Gastrocnemius medialis (tissue), 4 donors: ENCODE results near the gene RPL36AL. TPM values are rescaled to one million over a fixed set of nuclear protein-coding genes. Genes with fewer than 3 reads are reported as not detected.
A peak's percentile ranks its signal among the peaks of the same experiment; 100 is the strongest.
"Not testable (repeated sequence)": the region's sequence is repeated elsewhere in the genome, so short reads cannot be mapped to it uniquely, and the experiment has no call there.

Experiments used
- ATAC-seq, 2 donors: fragments of 150-250 bp; one replicate each; pipeline ENCODE4 v1.9.1; 2016
- DNase-seq, 2 donors: peaks; one replicate each; pipeline ENCODE4 v3.0.0-alpha.2; 2019
- H3K27ac ChIP-seq, 4 donors: fragments of 200-600 bp; sonication (generic); 1 replicate in 1 of 4; 2 replicates in 3 of 4; pipeline ENCODE4 v1.5.1; 2016 to 2018; ENCODE audit warnings: mild to moderate bottlenecking in 2 of 4, moderate library complexity in 1 of 4
- H3K27me3 ChIP-seq, 3 donors: fragments of 200-600 bp; sonication (generic) in 2 of 3; 1 replicate in 1 of 3; 2 replicates in 2 of 3; pipeline versions ENCODE4 v1.5.1 to v1.6.0; 2016 to 2019; ENCODE audit warnings: mild to moderate bottlenecking in 1 of 3, moderate library complexity in 1 of 3
- H3K36me3 ChIP-seq, 2 donors: fragments of 200-600 bp; sonication (generic) in 1 of 2; one replicate each; pipeline ENCODE4 v1.5.1; 2017 to 2018
- H3K4me1 ChIP-seq, 2 donors: fragments of 200-600 bp; sonication (generic) in 1 of 2; one replicate each; pipeline ENCODE4 v1.5.1; 2016 to 2017; ENCODE audit warnings: mild to moderate bottlenecking in 2 of 2
- H3K4me3 ChIP-seq, 4 donors: fragments of 200-600 bp; sonication (generic) in 3 of 4; 1 replicate in 1 of 4; 2 replicates in 3 of 4; pipeline ENCODE4 v1.5.1; 2016 to 2019; ENCODE audit warnings: mild to moderate bottlenecking in 2 of 4
- H3K9me3 ChIP-seq, 3 donors: fragments of 200-600 bp; sonication (generic) in 2 of 3; 1 replicate in 1 of 3; 2 replicates in 2 of 3; pipeline ENCODE4 v1.5.1; 2016 to 2019
- CTCF ChIP-seq, 5 experiments: fragments of 450-650 bp in 3 of 5; fragments of 200-600 bp in 2 of 5; sonication (generic) in 2 of 5; IDR thresholded peaks in 4 of 5; conservative IDR thresholded peaks in 1 of 5; 1 replicate in 4 of 5; 2 replicates in 1 of 5; pipeline ENCODE4 v1.5.1; 2016 to 2019; ENCODE audit warnings: antibody characterized with exemption in 5 of 5, mild to moderate bottlenecking in 3 of 5, moderate library complexity in 3 of 5
- POLR2A ChIP-seq, 2 donors: fragments of 450-650 bp; IDR thresholded peaks; one replicate each; pipeline ENCODE4 v1.6.1; 2017; ENCODE audit warnings: antibody characterized with exemption in 2 of 2, mild to moderate bottlenecking in 2 of 2, moderate library complexity in 2 of 2
- in situ Hi-C, 4 donors: fragments of 200-750 bp; cut with MboI; loops; one replicate each; pipeline versions ENCODE4 v1.15.0 to v1.8.0; 2017; ENCODE audit warnings: low sequenced_read_pairs in 4 of 4
- intact Hi-C: fragments of 100-400 bp; cut with DNase I; formaldehyde crosslinking; loops from one replicate; pipeline ENCODE4 v1.15.1; 2023; ENCODE audit warnings: low total_unique reads
- total RNA-seq, 4 donors: library from RNA; depleted of rRNA; stranded (reverse); fragments of >200 nt; gene quantifications; one replicate each; pipeline versions ENCODE4 v1.1.0 to v1.2.3, GENCODE V29; 2016

The RPL36AL gene
- 100 to 1,000 TPM; 156 to 226 (median 203) TPM for total RNA-seq

GRCh38 chr14:49620182-49621113 lies at the start of gene RPL36AL, which contains the start of gene MGAT2:
TSS of gene RPL36AL (minus strand) at chr14:49620626. CDS start at chr14:49619104, 1,522 bp downstream.
TSS of gene MGAT2 (plus strand) at chr14:49620799. CDS start at chr14:49621269, 470 bp downstream.
- peak; percentile 97 for ATAC-seq
- H3K4me1 ChIP-seq: peaks cover 20 to 34% of the 10 kb centered on the region in 2 donors

DNA sequence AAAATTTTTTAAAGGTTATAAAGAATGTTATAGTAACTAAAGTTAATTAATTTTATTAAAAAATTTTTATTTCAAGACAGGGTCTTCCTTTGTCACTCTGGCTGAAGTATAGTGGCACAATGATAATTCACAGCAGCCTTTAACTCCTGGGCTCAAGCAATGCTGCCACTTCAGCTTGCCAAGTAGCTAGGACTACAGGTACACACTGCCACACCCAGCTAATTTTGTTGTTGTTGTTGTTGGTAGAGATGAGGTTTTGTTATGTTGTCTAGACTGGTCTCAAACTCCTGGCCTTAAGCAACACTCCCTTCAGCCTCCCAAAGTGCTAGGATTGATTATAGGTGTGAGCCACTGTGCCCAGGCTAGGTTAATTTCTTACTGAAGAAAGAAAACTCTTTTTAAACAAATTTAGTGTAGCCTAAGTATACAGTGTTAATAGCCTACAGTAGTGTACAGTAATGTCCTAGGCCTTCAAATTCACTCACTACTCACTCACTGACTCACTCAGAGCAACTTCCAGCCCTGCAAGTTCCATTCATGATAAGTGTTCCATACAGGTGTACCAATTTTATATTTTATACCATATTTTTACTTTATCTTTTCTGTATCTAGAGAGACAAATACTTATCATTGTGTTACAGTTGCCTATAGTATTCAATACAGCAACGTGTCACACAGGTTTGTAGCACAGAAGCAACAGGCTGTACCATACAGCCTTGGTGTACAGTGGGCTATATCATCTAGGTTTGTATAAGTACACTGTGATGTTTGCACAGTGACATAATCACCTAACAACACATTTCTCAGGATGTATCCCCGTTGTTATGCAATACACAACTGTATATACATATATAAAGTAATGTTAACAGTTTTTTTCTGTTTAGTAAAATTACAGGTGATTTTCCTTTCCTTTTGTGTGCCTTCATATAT lies 39.4 kb upstream of the RPL36AL start:
- Histone ChIP-seq H3K4me1 (peaks cover 0 to 5% of the 10 kb centered on the region in 2 donors), H3K9me3 (no peaks in the 10 kb centered on the region), H3K4me3 (no peak overlapping the region), H3K36me3 (no peaks in the 10 kb centered on the region), H3K27ac (no peak overlapping the region), H3K27me3 (no peaks in the 10 kb centered on the region)
- ATAC-seq (no peak), DNase-seq (no peak)
- TF ChIP-seq CTCF (IDR thresholded peaks at IDR 0.05 in 4 of 5, conservative IDR thresholded peaks at IDR 0.05 in 1 of 5) (no peak), POLR2A (IDR thresholded peaks at IDR 0.05) (no peak)
- in situ Hi-C loops (no loop called here), intact Hi-C loops (no loop called here)

More at GRCh38 chr14:49620182-49621113, at the start of gene RPL36AL, which contains the start of gene MGAT2:
- intact Hi-C loops (loop anchor here (1.0 kb wide), 3 partner anchors 14 to 34 kb away; partner anchors contain the start of genes LRR1 and RPS29), in situ Hi-C loops (no loop called here)
- peak; percentile 99 for DNase-seq
- H3K36me3 ChIP-seq: peaks cover 0 to 16% of the 10 kb centered on the region in 2 donors
- H3K27me3 ChIP-seq: no peaks in the 10 kb centered on the region
- H3K9me3 ChIP-seq: no peaks in the 10 kb centered on the region
- H3K4me3 ChIP-seq: peak within 1 kb of the TSS; percentile 78 to 98 (median 93)
- TF ChIP-seq CTCF (IDR thresholded peaks at IDR 0.05 in 4 of 5, conservative IDR thresholded peaks at IDR 0.05 in 1 of 5): peak; percentile 7 to 53 (median 38)
- TF ChIP-seq POLR2A (IDR thresholded peaks at IDR 0.05): peak; percentile 96 to 98
- H3K27ac ChIP-seq: peak within 1 kb of the TSS; percentile 94 to 99 (median 96)

GRCh38 chr14:49657500-49657899 lies 37.1 kb upstream of the RPL36AL start:
- H3K27ac ChIP-seq, intact Hi-C loops, H3K4me1 ChIP-seq, H3K27me3 ChIP-seq, in situ Hi-C loops, H3K4me3 ChIP-seq, H3K9me3 ChIP-seq, DNase-seq, H3K36me3 ChIP-seq, ATAC-seq: not testable (repeated sequence)

DNA sequence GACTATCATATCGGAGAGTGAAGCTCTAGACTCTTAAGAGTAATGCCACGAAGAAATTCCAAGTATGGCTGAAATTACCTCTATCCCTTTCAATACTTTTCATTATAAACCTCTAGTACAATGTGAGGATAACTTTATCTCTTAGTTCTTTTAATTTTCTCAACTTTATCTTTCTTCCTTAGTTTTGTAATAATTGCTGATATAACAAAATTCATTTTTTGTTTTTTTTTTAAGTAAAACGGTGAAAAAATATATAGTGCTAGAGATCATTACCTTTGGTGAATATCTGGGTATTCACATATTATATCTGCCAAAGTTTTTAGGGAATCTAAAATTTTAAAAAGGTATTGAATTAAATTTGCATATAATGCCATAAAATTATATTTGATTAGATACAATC lies 34.1 kb upstream of the RPL36AL start:
- Histone ChIP-seq H3K4me1 (peaks cover 0 to 5% of the 10 kb centered on the region in 2 donors), H3K4me3 (no peak overlapping the region), H3K27ac (no peak overlapping the region), H3K9me3 (no peaks in the 10 kb centered on the region), H3K36me3 (no peaks in the 10 kb centered on the region), H3K27me3 (no peaks in the 10 kb centered on the region)
- TF ChIP-seq POLR2A (IDR thresholded peaks at IDR 0.05): no peak
- no peak for ATAC-seq
- no peak for DNase-seq
- in situ Hi-C loops (no loop called here), intact Hi-C loops (no loop called here)

- Histone ChIP-seq H3K4me3 (no peak overlapping the region), H3K4me1 (peaks cover 0 to 5% of the 10 kb centered on the region in 2 donors), H3K27me3 (no peaks in the 10 kb centered on the region), H3K9me3 (no peaks in the 10 kb centered on the region), H3K27ac (no peak overlapping the region), H3K36me3 (no peaks in the 10 kb centered on the region)
- intact Hi-C loops (no loop called here), in situ Hi-C loops (no loop called here)
- TF ChIP-seq CTCF (IDR thresholded peaks at IDR 0.05 in 4 of 5, conservative IDR thresholded peaks at IDR 0.05 in 1 of 5) (no peak), POLR2A (IDR thresholded peaks at IDR 0.05) (no peak)
- ATAC-seq (no peak), DNase-seq (no peak)
Observed at GRCh38 chr14:49653508-49653907, 33.1 kb upstream of the RPL36AL start.
